Stimulated activated CD8-positive, alpha-beta memory T cell treated with anti-CD3 and anti-CD28 coated beads, Interleukin-7, amount 100 ng/mL, for 24 hours (primary cell): Measurements from ENCODE around the gene TMEM272.

Experiments used
- DNase-seq: peaks from one replicate; pipeline ENCODE4 v3.0.0-alpha.2; 2020; ENCODE audit warnings: low read depth

The TMEM272 gene

DNA sequence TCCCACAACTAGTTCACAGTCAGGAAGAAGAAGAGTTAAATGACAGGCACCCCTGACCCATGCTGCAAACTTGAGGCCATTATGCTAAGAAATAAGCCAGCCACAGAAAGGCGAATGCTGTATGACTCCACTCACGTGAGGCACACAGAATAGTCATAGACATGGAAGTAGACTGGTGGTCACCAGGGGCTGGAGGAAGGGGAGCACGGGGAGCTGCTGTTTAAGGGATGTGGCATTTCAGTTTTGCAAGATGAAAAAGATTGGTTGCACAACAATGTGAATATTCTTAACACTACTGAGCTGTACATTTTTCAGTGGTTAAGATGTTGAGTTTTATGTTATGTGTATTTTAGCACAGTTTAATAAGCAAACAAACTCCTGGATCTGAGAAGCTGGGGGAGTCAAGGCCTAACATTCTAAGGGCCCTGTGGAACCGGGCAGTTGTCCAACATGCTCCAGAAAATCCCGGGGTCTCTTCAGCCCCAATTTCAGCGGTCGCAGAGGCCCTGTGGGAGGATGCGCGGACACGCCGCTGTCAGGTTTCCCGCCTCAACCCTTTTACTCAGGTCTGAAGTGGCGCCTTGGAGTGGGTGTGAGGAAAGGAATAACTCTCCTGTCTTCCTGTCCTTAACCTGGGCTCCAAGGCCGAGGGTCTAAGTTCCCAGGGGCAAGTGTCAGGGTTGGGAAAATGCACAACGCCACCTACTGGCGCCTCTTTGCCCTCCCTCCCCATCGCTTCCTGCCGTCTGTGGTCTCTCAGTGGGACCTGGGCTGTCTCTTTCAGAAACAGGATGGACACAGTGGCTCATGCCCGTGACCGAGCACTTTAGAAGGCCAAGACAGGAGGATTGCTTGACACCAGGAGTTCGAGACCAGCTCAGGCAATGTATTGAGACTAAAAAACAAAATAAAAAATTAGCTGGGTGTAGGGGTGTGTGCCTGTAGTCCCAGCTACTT, 4.4 kb upstream of the TMEM272 start:
- DNase-seq: no peak

DNA sequence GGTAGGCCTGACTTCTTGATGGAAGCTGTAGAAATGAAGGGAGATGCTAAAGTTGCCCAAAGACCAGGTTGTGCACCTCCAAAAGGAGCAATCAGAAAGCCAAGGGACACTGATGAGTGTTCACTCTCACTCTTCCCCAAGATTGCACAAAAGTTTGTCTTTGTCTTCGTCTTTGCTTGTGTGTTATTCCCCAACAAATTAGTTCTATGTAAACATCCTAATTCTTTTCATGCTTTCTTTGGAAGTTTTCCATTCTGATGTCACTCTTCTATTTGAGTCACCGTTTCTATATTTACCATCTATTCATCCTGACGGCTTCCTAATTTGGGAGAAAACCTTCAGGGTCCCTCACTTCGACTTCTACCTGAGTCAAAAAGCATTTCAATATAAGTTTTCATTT, 3.7 kb upstream of the TMEM272 start:
- DNase-seq: no peak

DNA sequence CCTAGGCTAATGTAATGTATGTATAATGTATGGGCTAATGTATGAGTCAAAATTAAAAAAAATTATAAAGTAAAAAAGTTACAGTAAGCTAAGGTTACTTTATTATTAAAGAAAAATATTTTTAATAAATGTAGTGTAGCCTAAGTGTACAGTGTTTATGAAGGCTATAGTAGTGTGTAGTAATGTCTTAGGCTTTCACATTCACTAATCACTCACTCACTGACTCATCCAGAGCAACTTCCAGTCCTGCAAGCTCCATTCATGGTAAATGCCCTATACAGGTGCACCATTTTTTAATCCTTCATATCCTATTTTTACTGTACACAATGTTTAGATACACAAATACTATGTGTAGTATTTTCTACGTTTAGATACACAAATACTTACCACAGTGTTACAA, 1.8 kb upstream of the TMEM272 start:
- no peak for DNase-seq

DNA sequence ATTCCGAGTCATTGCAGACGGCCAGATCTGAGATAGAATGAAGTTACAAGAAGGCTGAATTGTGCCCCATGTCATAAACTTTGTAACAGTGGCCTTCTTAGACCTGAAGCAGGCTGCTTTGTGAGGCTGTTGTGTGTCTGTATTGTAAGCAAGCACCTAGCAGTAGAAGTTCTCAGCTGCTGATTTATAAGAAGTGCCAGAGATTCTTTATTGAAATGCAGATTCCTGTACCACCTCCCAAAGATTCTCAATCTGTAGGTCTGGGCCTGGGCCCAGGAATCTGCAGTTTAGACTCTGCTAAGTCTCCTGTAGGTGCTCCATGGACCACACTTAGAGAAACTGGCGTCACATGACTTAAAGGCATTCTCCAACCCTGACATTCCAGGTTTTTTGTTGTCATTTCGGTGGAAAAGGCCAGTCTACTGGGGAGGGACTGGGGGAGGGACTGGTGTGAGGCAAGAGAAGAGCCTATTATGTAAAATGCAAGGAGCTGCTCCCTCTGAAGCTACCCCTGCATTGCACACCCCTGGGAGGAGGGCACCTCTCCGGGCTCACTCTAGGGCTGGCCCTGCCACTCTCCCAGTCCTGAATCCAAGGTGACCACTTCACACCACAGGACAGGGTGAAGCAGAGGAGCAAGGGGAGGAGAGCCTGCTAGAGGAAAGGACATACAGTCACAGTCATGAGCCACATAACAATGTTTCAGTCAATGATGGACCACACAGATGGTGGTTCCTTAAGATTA, 769 bp upstream of the TMEM272 start:
- no peak for DNase-seq

DNA sequence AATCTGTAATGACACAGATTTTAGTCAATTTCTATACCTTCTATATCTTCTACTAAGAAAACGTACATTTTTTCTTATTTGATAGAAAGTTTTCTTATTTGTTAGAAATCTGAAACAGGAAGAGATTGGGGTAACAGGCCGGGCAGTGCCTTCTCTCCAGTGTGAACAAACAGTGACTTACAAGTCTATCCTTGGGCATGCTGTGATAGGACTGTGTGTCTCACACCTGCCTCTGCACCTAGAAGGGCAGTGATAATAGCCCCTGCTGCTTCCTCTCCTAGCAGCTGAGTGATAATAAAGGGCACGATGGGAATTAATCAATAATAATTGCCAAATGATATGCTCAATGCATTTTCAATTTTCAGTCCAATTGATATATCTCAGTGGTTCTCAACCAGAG, 1.4 kb downstream of the TMEM272 start:
- DNase-seq: no peak

DNA sequence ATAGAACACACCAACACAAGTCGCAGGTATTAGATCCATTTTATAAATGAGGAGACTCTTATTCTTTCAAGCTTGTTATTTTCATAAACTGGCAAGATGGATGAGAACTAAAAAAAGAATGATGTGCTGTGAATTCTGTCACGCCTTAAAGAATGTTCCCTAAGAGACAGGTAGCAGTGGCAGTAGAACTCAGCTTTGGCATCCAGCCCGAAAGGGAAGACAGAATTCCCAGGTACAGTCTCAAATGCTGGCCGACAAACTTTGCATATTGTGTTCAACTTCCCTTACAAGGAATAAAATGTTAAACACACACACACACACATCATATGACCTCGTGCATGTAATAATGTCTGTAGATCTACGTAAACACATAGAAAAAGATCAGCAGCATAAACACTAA, 3.2 kb downstream of the TMEM272 start:
- DNase-seq: no peak

DNA sequence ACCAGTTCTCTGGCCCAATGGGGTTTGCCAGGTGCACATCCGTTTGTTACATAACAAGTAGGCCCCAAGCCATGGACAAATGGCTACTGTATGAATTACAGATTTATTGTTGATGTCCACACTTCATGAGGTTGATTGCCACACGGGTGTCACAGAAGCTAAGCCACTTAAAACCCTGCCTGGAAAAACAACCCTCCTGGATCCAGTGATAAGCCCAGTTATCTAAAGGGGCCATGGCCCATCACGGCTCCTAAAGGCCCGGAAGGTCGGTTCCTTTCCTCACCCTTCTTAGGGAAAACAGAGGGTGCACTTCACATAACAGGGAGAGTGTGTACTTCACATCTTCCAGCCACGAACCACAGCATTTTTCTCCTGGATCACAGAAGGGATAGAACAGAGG, 4.1 kb downstream of the TMEM272 start:
- DNase-seq: no peak

DNA sequence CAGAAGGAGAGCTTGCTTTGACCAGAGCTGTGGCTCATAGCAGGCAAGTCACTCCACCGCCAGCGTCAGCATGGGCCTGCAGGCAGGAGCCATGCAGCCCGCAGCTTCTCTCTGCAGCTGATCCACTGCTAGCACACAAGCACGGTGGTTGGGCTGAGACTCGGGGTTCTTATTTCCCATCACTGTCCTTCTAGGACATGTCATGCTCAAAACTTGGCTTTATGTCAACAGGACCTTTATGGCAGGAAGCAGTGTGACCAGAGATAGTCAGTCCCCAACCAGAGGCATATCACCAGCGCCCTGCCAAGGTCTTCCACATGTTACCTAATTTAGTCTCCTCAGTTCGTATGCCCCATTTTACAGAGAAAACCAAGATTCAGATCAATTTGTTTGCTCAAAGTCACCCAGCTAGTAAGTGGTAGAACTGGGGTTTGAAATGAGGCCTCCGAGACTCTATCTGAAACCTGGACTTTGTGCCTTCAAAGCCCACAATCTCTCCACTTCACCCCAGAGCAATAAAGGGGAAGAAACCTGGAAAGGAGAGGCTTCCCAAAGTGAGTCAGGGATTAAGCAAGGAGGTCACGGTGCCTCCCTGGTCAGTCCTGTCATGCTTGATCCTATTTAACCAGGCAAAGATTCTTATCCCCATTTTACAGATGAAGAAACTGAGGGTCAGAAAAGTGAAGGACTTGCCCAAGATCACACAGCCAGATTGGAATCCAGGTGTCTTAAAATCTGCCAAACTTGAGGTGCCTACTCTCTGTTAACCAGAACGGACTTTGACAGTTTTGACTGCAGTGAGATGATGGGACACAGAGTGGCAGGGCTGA, 5.1 kb downstream of the TMEM272 start:
- no peak for DNase-seq

DNA sequence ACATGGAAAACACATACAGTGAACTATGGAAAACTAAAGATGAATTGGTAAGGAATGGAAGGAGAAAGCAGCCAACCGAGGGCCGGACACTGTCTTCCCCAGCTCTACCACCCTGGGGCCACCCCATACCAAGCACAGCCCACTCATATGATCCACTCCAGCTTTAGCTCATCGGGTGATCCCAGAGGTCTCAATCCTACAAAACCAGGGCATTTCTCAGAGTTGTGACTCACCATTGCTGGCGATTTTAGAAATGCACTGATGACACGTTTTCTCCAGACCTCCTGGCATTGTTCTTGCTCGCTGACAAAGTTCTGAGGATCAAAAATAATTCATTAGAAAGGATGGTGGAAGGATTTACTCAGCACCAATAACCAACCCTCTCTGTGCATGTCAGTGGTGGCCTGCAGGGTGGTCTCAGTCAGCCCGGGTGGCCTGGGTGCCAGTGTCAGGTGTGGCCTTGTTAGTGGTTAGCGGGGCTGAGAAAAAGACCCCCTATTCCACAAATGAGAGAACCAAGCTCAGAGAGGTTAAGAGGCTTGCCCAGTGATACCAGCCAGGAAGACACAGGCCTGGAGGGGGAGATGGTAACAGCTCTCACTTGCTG, 6.6 kb downstream of the TMEM272 start:
- no peak for DNase-seq

DNA sequence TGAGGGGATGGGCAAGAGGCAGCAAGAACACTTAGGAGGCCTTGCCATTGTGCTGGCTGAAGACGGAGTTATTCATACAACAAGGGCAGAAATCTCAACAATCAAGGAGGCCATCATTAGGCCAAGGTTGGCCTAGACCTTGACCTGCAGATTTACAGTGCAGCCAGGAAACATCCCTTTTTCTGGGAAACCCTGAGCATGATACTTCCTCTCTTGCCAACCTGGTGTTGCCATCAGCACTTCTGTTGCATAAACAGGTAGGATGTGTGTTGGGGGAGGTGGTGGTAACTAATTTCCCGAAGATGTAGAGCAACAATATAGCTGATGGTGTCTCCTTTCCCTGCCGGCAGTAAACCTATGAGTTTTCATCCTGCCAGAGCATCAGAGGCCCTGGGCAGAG, 8.0 kb downstream of the TMEM272 start:
- no peak for DNase-seq

DNA sequence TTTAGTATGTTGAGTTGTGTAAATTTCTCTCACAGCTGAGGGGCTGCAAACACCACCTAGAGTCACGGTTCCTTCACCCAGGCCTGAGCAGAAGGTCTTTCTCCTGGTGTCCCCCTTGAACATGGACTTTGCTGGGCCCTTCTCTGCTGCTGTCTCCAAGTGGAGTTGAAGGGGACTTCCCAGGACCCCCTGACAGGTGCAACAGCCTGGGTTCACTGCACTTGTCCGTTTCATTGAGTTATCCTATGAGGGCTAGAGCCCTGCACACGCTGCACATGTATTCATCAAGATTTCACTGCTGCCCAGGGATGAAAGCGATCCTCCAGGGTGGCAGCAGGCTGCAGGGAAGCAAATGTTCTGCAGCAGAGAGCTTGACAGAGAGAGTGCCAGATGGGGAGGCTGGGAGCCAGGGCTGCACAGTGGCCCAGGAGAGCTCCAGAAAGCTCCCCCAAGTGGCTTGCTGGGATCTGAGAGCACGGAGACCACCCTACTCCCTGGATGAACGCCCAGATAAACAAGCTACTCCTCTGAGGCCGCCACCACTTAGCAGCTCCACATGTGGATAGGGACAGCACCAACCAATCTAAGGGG, 10.3 kb downstream of the TMEM272 start:
- no peak for DNase-seq

DNA sequence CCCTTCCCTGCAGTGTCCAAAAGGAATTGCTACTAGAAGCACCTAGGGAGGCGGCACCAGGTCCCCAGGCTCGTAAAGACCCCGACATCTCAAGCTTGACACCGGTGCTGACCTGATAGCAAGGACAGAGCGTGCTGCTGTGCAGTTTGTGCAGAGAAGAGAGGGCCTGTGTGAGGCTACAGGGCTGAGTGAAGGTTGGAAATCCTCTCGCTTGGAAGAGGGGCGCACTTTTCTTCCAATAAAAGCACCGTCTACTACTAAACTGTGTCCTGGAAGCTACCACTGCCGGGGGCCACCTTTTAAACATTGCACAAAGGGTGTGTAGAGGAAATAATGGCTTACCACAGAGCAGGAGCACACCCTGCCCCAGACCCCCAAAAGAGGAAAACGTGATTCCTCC, 11.0 kb downstream of the TMEM272 start:
- DNase-seq: no peak

DNA sequence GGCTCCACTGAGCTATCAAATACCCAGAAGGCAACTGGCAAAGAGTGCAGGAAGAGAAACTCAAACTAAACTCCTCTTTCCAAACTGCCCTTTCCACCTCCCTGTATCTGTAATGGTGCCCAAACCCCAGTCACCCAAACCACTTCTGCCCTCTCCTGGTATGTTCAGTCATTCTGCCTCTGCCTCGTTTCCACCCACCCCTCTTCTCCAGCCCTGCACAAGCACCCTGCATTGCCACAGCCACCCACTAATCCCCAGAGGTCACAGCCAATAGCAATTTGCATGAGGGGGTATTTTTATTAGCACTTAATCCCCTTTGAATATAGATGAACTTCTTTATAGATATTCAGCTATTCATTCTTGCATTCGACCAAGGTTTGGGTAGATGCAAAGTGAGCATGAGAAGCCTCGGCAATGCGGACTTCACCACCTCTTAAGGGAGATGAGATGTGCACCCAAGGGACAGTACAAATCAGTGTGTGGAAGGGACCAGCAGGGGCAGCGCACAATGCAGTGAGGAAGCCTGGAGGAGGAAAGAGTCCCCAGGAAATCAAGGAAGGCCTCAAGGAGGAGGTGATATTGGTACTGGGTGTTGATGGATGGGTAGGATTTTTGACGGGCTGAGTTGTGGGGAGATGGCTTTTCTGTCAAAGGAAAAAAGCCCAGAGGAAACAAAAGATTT, 12.4 kb downstream of the TMEM272 start:
- no peak for DNase-seq

DNA sequence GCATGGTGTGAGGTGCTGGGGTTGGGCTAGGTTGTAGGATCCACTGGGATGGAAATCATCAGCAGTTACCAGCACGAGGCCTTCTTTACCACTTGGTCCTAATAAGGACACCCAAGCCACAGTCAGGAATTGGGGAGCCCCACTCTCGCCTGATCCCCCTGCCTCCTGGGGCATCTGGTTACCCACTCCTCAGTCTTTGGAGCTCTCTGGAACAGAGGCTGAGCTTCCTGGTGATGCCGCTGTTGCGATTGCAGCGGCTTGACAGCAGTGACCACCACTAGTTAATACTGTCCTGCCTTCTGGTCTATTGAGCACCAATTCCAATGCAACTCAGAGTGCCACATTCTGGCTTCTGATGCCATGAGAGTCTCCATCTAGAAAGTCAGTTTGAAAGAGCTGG, 13.5 kb downstream of the TMEM272 start:
- no peak for DNase-seq

DNA sequence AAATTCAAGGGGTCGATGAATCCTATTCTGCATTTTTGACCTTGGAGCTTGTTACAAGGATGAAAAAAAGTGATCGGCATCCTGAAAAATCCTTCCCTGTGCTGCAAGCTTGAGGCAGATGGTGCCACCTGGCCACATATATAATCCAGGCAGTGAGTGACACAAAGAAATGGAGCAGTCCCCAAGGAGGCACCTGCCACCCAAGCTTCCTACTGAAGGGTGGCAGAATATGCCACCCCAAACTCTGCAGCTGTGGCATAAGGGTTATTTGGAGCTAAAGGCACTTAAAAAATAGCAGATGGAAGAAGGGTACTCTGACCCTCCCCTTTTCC, 15.4 kb downstream of the TMEM272 start:
- DNase-seq: no peak

DNA sequence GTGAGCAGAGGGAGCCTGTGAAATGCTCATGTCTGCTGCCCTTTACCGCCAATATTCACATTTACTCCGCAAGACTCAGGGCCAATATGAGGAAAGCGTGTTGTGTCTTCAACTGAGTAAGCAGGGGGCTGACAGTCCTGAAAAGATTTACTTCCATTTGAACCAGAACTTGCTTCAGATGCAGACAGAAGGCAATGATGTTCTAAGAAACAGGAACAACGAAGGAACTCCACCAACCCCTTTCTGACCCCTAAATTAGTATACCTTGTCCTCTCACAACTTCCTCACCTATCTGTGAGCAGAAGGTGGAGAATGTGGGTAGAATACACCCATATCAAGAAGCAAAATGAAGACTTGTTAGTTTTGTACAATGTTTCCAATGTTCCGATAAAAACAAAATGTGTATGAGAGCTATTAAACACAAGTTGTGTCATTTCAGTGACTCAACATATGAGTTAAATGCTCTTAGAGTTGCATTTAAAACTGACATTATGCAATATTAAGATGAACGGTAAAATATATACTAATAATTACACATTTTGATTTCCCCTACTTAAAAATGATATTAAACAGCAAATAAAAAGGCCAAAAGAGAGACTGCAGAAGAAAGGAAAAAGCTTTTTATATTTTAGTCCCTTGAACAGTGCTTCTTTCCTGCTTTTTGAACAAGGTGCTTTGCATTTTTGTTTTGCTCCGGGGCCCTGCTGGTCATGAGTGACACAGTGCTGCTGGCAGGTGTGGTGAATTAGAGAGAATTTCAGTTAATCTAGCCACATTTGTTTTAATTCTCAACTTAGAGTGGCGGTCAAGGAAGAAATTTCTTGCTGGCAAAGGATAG, 16.0 kb downstream of the TMEM272 start:
- DNase-seq: no peak

DNA sequence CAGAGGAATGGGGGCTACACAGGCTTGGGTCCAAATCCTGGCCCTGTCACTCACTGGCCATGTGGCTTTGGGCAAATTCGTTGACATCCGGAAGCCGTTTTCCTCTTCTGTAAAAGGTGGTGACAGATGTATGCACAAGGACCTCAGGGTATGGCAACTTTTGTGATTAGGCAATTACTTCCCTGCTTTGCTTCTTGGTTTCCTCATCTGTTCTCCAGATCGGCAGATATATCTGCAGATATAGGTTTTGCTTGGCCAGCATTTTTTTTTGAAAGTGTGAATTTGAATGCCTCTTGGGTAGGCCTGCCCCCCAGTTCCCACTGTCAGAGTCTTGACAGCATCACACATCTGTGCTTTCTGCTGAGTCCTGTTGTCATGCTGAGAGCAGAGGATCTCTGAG, 17.7 kb downstream of the TMEM272 start:
- DNase-seq: no peak

DNA sequence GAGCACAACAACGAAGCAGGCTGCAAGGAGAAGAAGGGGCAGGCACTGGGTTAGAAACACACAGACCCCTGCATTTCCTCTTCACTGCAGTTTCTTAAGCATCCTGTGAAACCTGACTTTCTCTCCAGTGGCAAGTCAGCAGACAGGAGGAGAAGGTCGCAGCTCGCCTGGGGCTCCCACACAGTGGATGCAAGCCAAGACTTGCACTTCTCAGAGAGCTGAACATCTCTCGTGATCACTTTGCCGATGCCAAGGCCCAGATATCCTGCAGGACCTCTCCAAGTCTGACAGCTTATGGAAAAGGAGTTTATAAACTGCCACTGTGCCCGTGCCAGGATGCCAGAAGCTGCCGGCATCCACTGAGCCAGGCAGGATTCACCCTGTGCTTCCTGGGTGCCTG, 18.4 kb downstream of the TMEM272 start:
- no peak for DNase-seq

DNA sequence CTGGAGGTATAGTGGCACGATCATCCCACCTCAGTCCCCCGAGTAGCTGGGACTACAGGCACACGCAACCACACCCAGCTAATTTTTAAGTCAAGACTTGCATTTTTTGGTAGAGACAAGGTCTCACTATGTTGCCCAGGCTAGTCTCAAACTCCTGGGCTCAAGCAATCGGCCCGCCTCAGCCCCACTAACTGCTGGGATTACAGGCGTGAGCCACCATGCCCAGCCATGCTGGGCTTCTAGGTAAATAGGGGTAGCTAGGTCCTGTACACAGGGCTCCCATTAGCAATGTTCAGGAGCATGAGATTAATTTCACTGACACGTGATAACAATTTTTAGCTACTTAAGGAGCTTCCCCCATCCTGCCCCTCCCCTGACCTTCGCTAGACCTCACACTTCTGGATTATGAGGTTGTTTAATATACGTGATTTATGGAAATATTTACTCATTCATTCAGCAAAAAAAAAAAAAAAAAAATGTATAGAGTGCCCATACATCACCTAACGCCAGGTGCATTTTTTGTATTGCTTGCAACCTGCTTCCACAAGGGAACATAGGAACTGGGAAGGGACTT, 19.2 kb downstream of the TMEM272 start:
- no peak for DNase-seq

DNA sequence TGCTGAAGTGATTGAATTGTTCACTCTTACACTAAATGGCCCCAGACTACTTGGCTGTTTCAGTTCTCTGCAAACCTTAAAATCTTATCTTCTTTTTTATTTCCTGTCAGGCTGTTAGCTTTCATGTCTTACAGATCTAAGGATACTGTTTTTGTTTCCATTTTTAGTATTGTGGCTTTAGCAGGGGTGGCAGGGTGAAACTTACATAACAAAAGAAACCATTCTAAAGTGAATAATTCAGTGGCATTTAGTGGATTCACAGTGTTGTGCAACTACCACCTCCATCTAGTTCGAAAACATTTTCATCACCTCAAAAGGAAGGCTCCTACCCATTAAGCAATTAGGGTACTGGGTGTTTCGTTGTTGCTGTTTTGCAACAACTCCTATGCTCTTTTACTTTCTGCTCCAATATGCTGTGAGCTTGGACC, 19.8 kb downstream of the TMEM272 start:
- DNase-seq: no peak
